Neuronal stem cell (in vitro differentiated cells): Measurements from ENCODE around the gene ACBD7.

ENCODE experiments used
- DNase-seq: peaks from one replicate; pipeline ENCODE4 v3.0.0-alpha.2; 2013; ENCODE audit warnings: low spot score
- H2AFZ ChIP-seq: one replicate; pipeline ENCODE4 v1.6.1; 2013; ENCODE audit warnings: mild to moderate bottlenecking, low read length, inconsistent platforms
- H2AK5ac ChIP-seq: 2 replicates; pipeline ENCODE4 v1.6.1; 2013; ENCODE audit warnings: low read depth, mild to moderate bottlenecking, inconsistent platforms, low read length, moderate library complexity, mixed read lengths
- H2BK120ac ChIP-seq: 2 replicates; pipeline ENCODE4 v1.6.1; 2013; ENCODE audit warnings: low read depth, mild to moderate bottlenecking, inconsistent platforms, low read length, moderate library complexity, mixed read lengths
- H2BK12ac ChIP-seq: one replicate; pipeline ENCODE4 v1.6.1; 2013; ENCODE audit warnings: low read length, inconsistent platforms
- H2BK15ac ChIP-seq: 2 replicates; pipeline ENCODE4 v1.6.1; 2013; ENCODE audit warnings: mild to moderate bottlenecking, low read length, inconsistent platforms, mixed read lengths
- H2BK5ac ChIP-seq: one replicate; pipeline ENCODE4 v1.6.1; 2013; ENCODE audit warnings: inconsistent platforms, mild to moderate bottlenecking, low read length, moderate library complexity
- H3K14ac ChIP-seq: one replicate; pipeline ENCODE4 v1.6.1; 2013; ENCODE audit warnings: low read length, inconsistent platforms
- H3K18ac ChIP-seq: 2 replicates; pipeline ENCODE4 v1.6.1; 2013; ENCODE audit warnings: low read length, inconsistent platforms
- H3K23ac ChIP-seq: 2 replicates; pipeline ENCODE4 v1.6.1; 2013; ENCODE audit warnings: low read depth, mild to moderate bottlenecking, mixed read lengths, low read length, inconsistent platforms; ENCODE audit not compliant: poor library complexity
- H3K27ac ChIP-seq: replicated peaks from 3 replicates; pipeline ENCODE4 v1.5.1; 2013; ENCODE audit warnings: low read length, inconsistent platforms
- H3K27me3 ChIP-seq, 3 experiments: 2 replicates each; pipeline ENCODE4 v1.6.1; 2013; ENCODE audit warnings: low read length in 3 of 3, mild to moderate bottlenecking in 2 of 3, inconsistent platforms in 1 of 3, low read depth in 1 of 3, mixed read lengths in 1 of 3, moderate library complexity in 1 of 3; ENCODE audit not compliant: control insufficient read depth in 3 of 3, insufficient read depth in 3 of 3
- H3K36me3 ChIP-seq, 2 donors: replicated peaks in 1 of 2; 2 replicates each; pipeline ENCODE4 v1.6.1; 2013; ENCODE audit warnings: low read length in 2 of 2; ENCODE audit not compliant: control insufficient read depth in 2 of 2, insufficient read depth in 2 of 2
- H3K4ac ChIP-seq: 2 replicates; pipeline ENCODE4 v1.6.1; 2013; ENCODE audit warnings: inconsistent platforms, mild to moderate bottlenecking, low read length, moderate library complexity
- H3K4me1 ChIP-seq, 2 donors: 1 replicate in 1 of 2; 2 replicates in 1 of 2; pipeline ENCODE4 v1.6.1; 2013; ENCODE audit warnings: low read length in 2 of 2, low read depth in 1 of 2; ENCODE audit not compliant: control insufficient read depth in 2 of 2, insufficient read depth in 1 of 2
- H3K4me2 ChIP-seq: one replicate; pipeline ENCODE4 v1.6.1; 2013; ENCODE audit warnings: mild to moderate bottlenecking, low read length, inconsistent platforms; ENCODE audit not compliant: insufficient read depth, poor library complexity, severe bottlenecking
- H3K4me3 ChIP-seq, 2 donors: 2 replicates each; pipeline ENCODE4 v1.5.1; 2013; ENCODE audit warnings: low read length in 2 of 2, mild to moderate bottlenecking in 2 of 2, inconsistent platforms in 1 of 2, moderate library complexity in 1 of 2
- H3K79me1 ChIP-seq: one replicate; pipeline ENCODE4 v1.6.1; 2013; ENCODE audit warnings: low read depth, mild to moderate bottlenecking, inconsistent platforms, low read length, moderate library complexity
- H3K9ac ChIP-seq: one replicate; pipeline ENCODE4 v1.6.1; 2013; ENCODE audit warnings: mild to moderate bottlenecking, low read depth, low read length, inconsistent platforms; ENCODE audit not compliant: poor library complexity
- H3K9me3 ChIP-seq, 2 donors: replicated peaks in 1 of 2; 2 replicates each; pipeline versions ENCODE3 to v1.6.1; 2013; ENCODE audit warnings: low read length in 2 of 2, mild to moderate bottlenecking in 2 of 2, inconsistent platforms in 1 of 2, low read depth in 1 of 2, mixed read lengths in 1 of 2, moderate library complexity in 1 of 2; ENCODE audit not compliant: control insufficient read depth in 2 of 2, insufficient read depth in 1 of 2
- H4K8ac ChIP-seq: one replicate; pipeline ENCODE4 v1.6.1; 2013; ENCODE audit warnings: low read depth, mild to moderate bottlenecking, inconsistent platforms, low read length, moderate library complexity
- H4K91ac ChIP-seq: one replicate; pipeline ENCODE4 v1.6.1; 2013; ENCODE audit warnings: low read length, low read depth, mild to moderate bottlenecking, inconsistent platforms; ENCODE audit not compliant: poor library complexity
- WGBS, 2 donors: extraction: QIAGEN DNeasy Blood & Tissue Kit; methylation state at CpG; one replicate each; pipeline ENCODE4 v1.1.7; 2013; ENCODE audit warnings: missing lambda C conversion rate in 2 of 2, mixed read lengths in 1 of 2; ENCODE audit not compliant: insufficient read length in 2 of 2, insufficient replicate concordance in 1 of 2; ENCODE audit errors: extremely low coverage in 2 of 2; 5-methylcytosine and 5-hydroxymethylcytosine counted together

Gene ACBD7

DNA sequence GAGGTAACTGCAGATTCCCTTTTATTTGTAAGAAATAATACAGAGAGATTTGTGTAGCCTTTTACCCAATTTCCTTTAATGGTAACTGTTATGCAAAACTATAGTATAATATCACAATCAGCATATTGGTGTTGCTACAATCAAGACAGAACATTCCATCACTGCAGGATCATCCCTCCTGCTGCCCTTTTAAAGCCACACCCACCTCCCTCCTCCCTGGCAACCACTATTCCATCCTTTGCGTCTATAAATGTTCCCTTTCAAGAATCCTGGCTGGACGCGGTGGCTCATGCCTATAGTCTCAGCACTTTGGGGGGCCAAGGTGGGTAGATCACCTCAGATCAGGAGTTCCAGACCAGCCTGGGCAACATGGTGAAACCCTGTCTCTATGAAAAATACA is 13.2 kb downstream of the ACBD7 start:
- no peak for DNase-seq
- H3K18ac ChIP-seq = no peak overlapping the region
- H2BK12ac ChIP-seq = no peak overlapping the region
- H3K4me1 ChIP-seq = no peaks in the 10 kb centered on the region
- peaks cover 0 to 2% of the 10 kb centered on the region in 2 donors for H3K36me3 ChIP-seq
- no peaks in the 10 kb centered on the region for H3K27me3 ChIP-seq
- no CpG with 5 or more reads among the region's 3 CpGs for WGBS, 2 donors
- no peak overlapping the region for H2BK5ac ChIP-seq
- no peak overlapping the region for H2AFZ ChIP-seq
- H2BK15ac ChIP-seq = no peak overlapping the region
- no peak overlapping the region for H2BK120ac ChIP-seq
- no peak overlapping the region for H3K27ac ChIP-seq
- H3K79me1 ChIP-seq = no peaks in the 10 kb centered on the region
- no peak overlapping the region for H3K9ac ChIP-seq
- no peak overlapping the region for H3K14ac ChIP-seq
- no peak overlapping the region for H4K91ac ChIP-seq
- no peak overlapping the region for H2AK5ac ChIP-seq
- no peak overlapping the region for H4K8ac ChIP-seq
- H3K4me2 ChIP-seq = no peak overlapping the region
- H3K23ac ChIP-seq = no peak overlapping the region
- H3K9me3 ChIP-seq = peaks cover 9 to 11% of the 10 kb centered on the region in 2 donors
- H3K4me3 ChIP-seq = no peak overlapping the region
- H3K4ac ChIP-seq = no peak overlapping the region

DNA sequence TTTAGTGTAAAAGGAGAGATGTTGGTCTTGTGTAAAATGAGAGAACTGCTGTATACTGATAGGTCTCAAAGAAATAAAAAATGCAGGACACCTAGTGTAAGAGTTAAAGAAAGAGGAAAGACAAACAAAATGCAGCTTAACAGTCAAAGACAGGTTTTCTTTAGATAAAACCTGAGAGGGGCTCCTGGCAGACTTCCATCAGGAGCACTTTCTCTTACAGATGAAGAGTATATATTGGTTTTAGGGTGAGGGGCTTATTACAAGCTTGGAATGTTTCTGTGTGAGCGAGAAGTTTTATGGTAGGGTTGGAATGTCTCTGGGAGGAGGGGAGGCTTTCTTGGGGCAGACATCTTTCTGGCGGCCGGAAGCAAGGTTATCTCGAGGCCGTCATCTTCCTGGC is 16.2 kb downstream of the ACBD7 start:
- Histone ChIP-seq H4K91ac (no peak overlapping the region), H2BK5ac (no peak overlapping the region)
- no CpG with 5 or more reads among the region's 5 CpGs for WGBS, 2 donors

DNA sequence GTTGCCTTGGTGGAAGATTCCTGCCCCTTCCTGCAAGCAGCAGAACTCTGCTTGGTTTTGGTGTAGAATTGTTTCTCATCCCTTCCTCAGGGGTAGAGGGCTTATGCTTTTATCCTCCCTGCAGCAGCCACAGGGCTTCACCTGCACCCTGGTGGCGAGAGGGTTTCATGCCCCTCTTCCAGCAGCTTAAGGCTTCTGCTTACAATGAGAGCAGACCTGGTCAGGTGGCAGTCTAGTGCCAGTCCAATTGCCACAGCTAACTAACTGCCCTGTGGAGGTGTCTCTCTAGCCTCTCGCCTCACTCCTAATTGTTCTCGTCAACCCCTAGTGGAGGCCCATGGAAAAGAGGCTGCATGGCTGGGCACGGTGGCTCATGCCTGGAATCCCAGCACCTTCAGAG is 19.3 kb downstream of the ACBD7 start:
- WGBS, 2 donors = no CpG with 5 or more reads among the region's 4 CpGs

More for the DNA sequence above, 16.2 kb downstream of the ACBD7 start:
- Histone ChIP-seq H3K14ac (no peak overlapping the region), H3K4ac (no peak overlapping the region), H3K4me2 (no peak overlapping the region), H3K79me1 (no peaks in the 10 kb centered on the region), H4K8ac (no peak overlapping the region), H2AFZ (no peak overlapping the region), H3K23ac (no peak overlapping the region), H3K27me3 (no peaks in the 10 kb centered on the region), H3K27ac (no peak overlapping the region), H2BK15ac (no peak overlapping the region), H2BK120ac (no peak overlapping the region), H2BK12ac (no peak overlapping the region), H2AK5ac (no peak overlapping the region), H3K4me1 (no peaks in the 10 kb centered on the region), H3K9me3 (peaks cover 9 to 16% of the 10 kb centered on the region in 2 donors), H3K9ac (no peak overlapping the region), H3K18ac (no peak overlapping the region), H3K4me3 (no peak overlapping the region), H3K36me3 (peaks cover 0 to 2% of the 10 kb centered on the region in 2 donors)
- no peak for DNase-seq

DNA sequence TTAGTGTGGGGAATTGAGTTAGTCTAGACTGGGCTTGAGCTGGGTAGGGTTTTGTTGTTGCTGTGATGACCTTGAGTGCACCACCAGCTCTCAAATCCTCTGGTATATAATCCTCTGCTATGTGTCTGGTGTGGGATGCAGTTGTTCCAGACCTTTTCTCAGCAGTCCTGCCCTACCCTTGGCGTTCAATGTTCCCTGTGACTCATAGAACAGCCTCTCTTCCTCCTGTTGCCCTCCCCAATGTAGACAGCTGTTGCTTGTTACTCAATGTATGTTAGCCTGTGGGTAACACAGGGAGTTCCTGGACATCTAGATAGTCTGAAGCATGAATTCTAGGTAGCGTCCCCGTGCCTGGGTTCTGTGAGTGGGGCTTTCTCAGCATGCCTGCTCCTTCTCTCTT is 19.8 kb downstream of the ACBD7 start:
- Histone ChIP-seq H3K9me3 (peaks cover 9 to 12% of the 10 kb centered on the region in 2 donors), H3K36me3 (peaks cover 0 to 2% of the 10 kb centered on the region in 2 donors), H3K27me3 (no peaks in the 10 kb centered on the region), H3K4me2 (no peak overlapping the region), H3K14ac (no peak overlapping the region), H3K9ac (no peak overlapping the region), H3K23ac (no peak overlapping the region), H2BK5ac (no peak overlapping the region), H4K91ac (no peak overlapping the region), H3K4ac (no peak overlapping the region), H2AFZ (no peak overlapping the region), H3K27ac (no peak overlapping the region), H2BK12ac (no peak overlapping the region), H3K79me1 (no peaks in the 10 kb centered on the region), H4K8ac (no peak overlapping the region), H3K18ac (no peak overlapping the region), H3K4me1 (no peaks in the 10 kb centered on the region), H3K4me3 (no peak overlapping the region), H2BK15ac (no peak overlapping the region), H2BK120ac (no peak overlapping the region), H2AK5ac (no peak overlapping the region)
- WGBS, 2 donors = no CpG with 5 or more reads among the region's 3 CpGs
- no peak for DNase-seq

More for the DNA sequence above, 19.3 kb downstream of the ACBD7 start:
- Histone ChIP-seq H4K91ac (no peak overlapping the region), H3K18ac (no peak overlapping the region), H2BK120ac (no peak overlapping the region), H3K9ac (no peak overlapping the region), H3K9me3 (peaks cover 9 to 17% of the 10 kb centered on the region in 2 donors), H2BK5ac (no peak overlapping the region), H3K4me1 (no peaks in the 10 kb centered on the region), H3K36me3 (peaks cover 0 to 2% of the 10 kb centered on the region in 2 donors), H3K27ac (no peak overlapping the region), H2BK12ac (no peak overlapping the region), H3K23ac (no peak overlapping the region), H3K14ac (no peak overlapping the region), H3K4ac (no peak overlapping the region), H3K27me3 (no peaks in the 10 kb centered on the region), H2AFZ (no peak overlapping the region), H4K8ac (no peak overlapping the region), H3K4me2 (no peak overlapping the region), H3K79me1 (no peaks in the 10 kb centered on the region), H2AK5ac (no peak overlapping the region), H2BK15ac (no peak overlapping the region), H3K4me3 (no peak overlapping the region)
- no peak for DNase-seq
